ENCODE data around the gene TMEM100.

TMEM100 gene

GRCh38 chr17:55722016-55722736 is 488 bp downstream of the TMEM100 start:
- no peak for DNase-seq (ENCODE audit: low read depth)
- no peak overlapping the region for H3K4me3 ChIP-seq (ENCODE audit: low read depth, low read length)
- TF ChIP-seq, protein P1, sequence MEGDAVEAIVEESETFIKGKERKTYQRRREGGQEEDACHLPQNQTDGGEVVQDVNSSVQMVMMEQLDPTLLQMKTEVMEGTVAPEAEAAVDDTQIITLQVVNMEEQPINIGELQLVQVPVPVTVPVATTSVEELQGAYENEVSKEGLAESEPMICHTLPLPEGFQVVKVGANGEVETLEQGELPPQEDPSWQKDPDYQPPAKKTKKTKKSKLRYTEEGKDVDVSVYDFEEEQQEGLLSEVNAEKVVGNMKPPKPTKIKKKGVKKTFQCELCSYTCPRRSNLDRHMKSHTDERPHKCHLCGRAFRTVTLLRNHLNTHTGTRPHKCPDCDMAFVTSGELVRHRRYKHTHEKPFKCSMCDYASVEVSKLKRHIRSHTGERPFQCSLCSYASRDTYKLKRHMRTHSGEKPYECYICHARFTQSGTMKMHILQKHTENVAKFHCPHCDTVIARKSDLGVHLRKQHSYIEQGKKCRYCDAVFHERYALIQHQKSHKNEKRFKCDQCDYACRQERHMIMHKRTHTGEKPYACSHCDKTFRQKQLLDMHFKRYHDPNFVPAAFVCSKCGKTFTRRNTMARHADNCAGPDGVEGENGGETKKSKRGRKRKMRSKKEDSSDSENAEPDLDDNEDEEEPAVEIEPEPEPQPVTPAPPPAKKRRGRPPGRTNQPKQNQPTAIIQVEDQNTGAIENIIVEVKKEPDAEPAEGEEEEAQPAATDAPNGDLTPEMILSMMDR (IDR thresholded peaks at IDR 0.05; ENCODE audit: control insufficient read depth, extremely low read depth, insufficient read depth): no peak

DNA sequence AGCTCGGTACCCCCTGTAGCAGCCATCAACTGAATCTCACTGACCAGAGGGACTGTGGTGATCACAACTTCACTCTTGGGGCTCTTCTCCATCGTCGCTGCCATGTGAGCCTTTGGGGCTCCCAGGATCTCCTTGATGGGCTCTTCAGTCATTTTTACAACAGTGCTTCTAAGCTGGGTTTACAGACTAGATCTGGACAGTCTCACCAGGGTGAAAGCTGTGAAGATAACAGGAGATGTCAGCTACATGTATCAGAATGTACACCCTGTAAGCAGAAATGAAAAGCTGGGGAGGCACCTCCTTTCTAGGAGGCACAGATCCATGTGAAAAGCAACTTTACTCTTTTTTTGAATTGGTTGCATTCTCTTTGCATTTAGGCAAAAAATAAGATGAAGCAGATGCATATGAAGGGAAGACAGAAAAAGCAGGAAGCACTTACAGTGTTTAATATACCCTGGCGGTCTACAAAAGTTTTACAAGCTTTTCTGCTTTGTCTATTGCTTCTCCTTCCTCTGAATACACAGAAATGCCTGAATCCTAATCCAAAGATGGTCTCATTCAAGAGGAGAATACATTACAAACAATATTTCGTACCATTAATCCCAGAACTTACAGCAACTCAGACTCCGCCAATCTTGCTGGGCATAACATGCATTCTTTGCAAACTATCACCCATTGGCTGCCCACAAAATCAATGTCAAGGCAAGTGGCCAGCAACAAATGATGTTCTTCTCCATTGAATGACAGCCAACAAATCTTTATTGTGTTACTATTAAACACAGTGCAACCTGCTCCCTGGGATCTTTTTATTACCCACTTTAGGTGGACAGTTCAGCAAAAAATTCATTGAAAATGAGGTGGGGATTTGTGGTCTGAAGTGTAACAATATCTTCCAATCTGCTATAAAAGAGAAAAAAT is 1.5 kb downstream of the TMEM100 start:
- TF ChIP-seq, protein P1 (IDR thresholded peaks at IDR 0.05; ENCODE audit: control insufficient read depth, extremely low read depth, insufficient read depth): no peak
- peak; percentile 67 for DNase-seq (ENCODE audit: low read depth)
- H3K4me3 ChIP-seq (ENCODE audit: low read depth, low read length): no peak overlapping the region

- TF ChIP-seq, protein P1 (IDR thresholded peaks at IDR 0.05; ENCODE audit: control insufficient read depth, extremely low read depth, insufficient read depth): peak; percentile 71
- H3K4me3 ChIP-seq (ENCODE audit: low read depth, low read length): no peak overlapping the region
- DNase-seq (ENCODE audit: low read depth): peak; percentile 57
These were observed 4.5 kb downstream of the TMEM100 start for GRCh38 chr17:55717898-55718735.

- DNase-seq (ENCODE audit: low read depth): no peak
- no peak overlapping the region for H3K4me3 ChIP-seq (ENCODE audit: low read depth, low read length)
- TF ChIP-seq, protein P1 (IDR thresholded peaks at IDR 0.05; ENCODE audit: control insufficient read depth, extremely low read depth, insufficient read depth): no peak
These were observed 5.2 kb downstream of the TMEM100 start for GRCh38 chr17:55717432-55717831.

- no peak overlapping the region for H3K4me3 ChIP-seq (ENCODE audit: low read depth, low read length)
- no peak for DNase-seq (ENCODE audit: low read depth)
- TF ChIP-seq, protein P1 (IDR thresholded peaks at IDR 0.05; ENCODE audit: control insufficient read depth, extremely low read depth, insufficient read depth): no peak
These were observed 11.7 kb downstream of the TMEM100 start for GRCh38 chr17:55710829-55711496.

GRCh38 chr17:55710410-55710809 is 12.3 kb downstream of the TMEM100 start:
- TF ChIP-seq, protein P1 (IDR thresholded peaks at IDR 0.05; ENCODE audit: control insufficient read depth, extremely low read depth, insufficient read depth): no peak
- no peak for DNase-seq (ENCODE audit: low read depth)
- H3K4me3 ChIP-seq (ENCODE audit: low read depth, low read length): no peak overlapping the region

All from LNCaP clone FGC (cell line).